Astrocyte (in vitro differentiated cells and primary cell): ENCODE measurements around the gene NAAA.
"Not testable (repeated sequence)": the region's sequence is repeated elsewhere in the genome, so short reads cannot be mapped to it uniquely, and the experiment has no call there.

Experiments used
- CTCF ChIP-seq: IDR thresholded peaks from 2 replicates; pipeline ENCODE4 v1.5.1; 2011; ENCODE audit warnings: low read depth, mild to moderate bottlenecking, inconsistent platforms, low read length, moderate library complexity; ENCODE audit not compliant: insufficient read depth
- EZH2 ChIP-seq: IDR thresholded peaks from 2 replicates; pipeline ENCODE4 v1.6.1; 2012; ENCODE audit warnings: mild to moderate bottlenecking, low read length, inconsistent platforms; ENCODE audit not compliant: insufficient read depth

DNA sequence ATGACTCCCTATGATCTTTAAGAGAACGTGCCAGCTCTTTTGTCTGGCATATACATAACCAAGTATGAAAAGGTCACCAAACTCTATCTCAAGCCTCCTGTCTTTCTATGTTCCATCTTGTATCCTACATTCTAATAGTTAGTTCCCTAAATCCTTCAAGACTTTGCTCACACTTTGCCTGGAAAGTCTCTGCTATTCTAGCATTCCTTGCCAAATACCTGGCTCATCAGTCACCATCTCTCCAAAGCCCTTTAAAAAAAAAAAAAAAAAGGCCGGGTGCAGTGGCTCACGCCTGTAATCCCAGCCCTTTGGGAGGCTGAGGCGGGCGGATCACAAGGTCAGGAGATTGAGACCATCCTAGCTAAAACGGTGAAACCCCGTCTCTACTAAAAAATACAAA is 17.7 kb upstream of the NAAA start:
- not testable (repeated sequence) for TF ChIP-seq CTCF, EZH2
